Hepatocyte (in vitro differentiated cells): ENCODE data around the gene RNF151. TPM values are rescaled to one million over a fixed set of nuclear protein-coding genes. Genes with fewer than 3 reads are reported as not detected.

Experiments used
- DNase-seq: peaks from one replicate; pipeline ENCODE4 v3.0.0-alpha.2; 2016; ENCODE audit warnings: low spot score
- H2AFZ ChIP-seq: fragments of 200-600 bp; sonication (generic); 2 replicates; pipeline ENCODE4 v1.6.0; 2016; ENCODE audit warnings: antibody characterized with exemption, mild to moderate bottlenecking
- H3K27ac ChIP-seq: fragments of 200-600 bp; sonication (generic); 2 replicates; pipeline ENCODE4 v1.5.1; 2016; ENCODE audit warnings: mild to moderate bottlenecking
- H3K27me3 ChIP-seq: fragments of 200-600 bp; sonication (generic); 2 replicates; pipeline ENCODE4 v1.6.1; 2016
- H3K36me3 ChIP-seq: fragments of 200-600 bp; sonication (generic); replicated peaks from 2 replicates; pipeline ENCODE4 v1.5.1; 2016; ENCODE audit warnings: low read depth; ENCODE audit not compliant: insufficient read depth
- H3K4me1 ChIP-seq: fragments of 200-600 bp; sonication (generic); 2 replicates; pipeline ENCODE4 v1.5.1; 2016; ENCODE audit warnings: mild to moderate bottlenecking, moderate library complexity; ENCODE audit not compliant: insufficient read depth
- H3K4me2 ChIP-seq: fragments of 200-600 bp; sonication (generic); 2 replicates; pipeline ENCODE4 v1.6.0; 2016
- H3K4me3 ChIP-seq: fragments of 200-600 bp; sonication (generic); 2 replicates; pipeline ENCODE4 v1.5.1; 2016; ENCODE audit warnings: mild to moderate bottlenecking
- H3K79me2 ChIP-seq: fragments of 200-600 bp; sonication (generic); 2 replicates; pipeline ENCODE4 v1.6.0; 2017; ENCODE audit warnings: mild to moderate bottlenecking
- H3K9me2 ChIP-seq: fragments of 200-600 bp; sonication (generic); replicated peaks from 2 replicates; pipeline ENCODE4 v1.6.0; 2017; ENCODE audit warnings: mild to moderate bottlenecking; ENCODE audit not compliant: insufficient read depth
- H3K9me3 ChIP-seq: fragments of 200-600 bp; sonication (generic); 2 replicates; pipeline ENCODE4 v1.5.1; 2016; ENCODE audit warnings: low read depth, mild to moderate bottlenecking
- H4K20me1 ChIP-seq: fragments of 200-600 bp; sonication (generic); 2 replicates; pipeline ENCODE4 v1.6.0; 2016; ENCODE audit warnings: mild to moderate bottlenecking; ENCODE audit not compliant: insufficient read depth, poor library complexity, severe bottlenecking
- CTCF ChIP-seq: fragments of 200-600 bp; sonication (generic); IDR thresholded peaks from 2 replicates; pipeline ENCODE4 v1.5.1; 2016; ENCODE audit warnings: antibody characterized with exemption, mild to moderate bottlenecking; ENCODE audit not compliant: poor library complexity
- EZH2 ChIP-seq: fragments of 200-600 bp; sonication (generic); IDR thresholded peaks from 2 replicates; pipeline ENCODE4 v1.6.1; 2016; ENCODE audit warnings: antibody characterized with exemption, mild to moderate bottlenecking, borderline replicate concordance
- EZH2phosphoT487 ChIP-seq: fragments of 200-600 bp; sonication (generic); IDR thresholded peaks from one replicate; pipeline ENCODE4 v1.6.1; 2018; ENCODE audit warnings: antibody characterized with exemption, mild to moderate bottlenecking, low read depth, moderate library complexity; ENCODE audit not compliant: unreplicated experiment, severe bottlenecking
- WGBS: methylation state at CpG from one replicate; pipeline ENCODE4 v1.1.6; 2016; ENCODE audit warnings: low lambda C conversion rate; ENCODE audit errors: missing lambda C conversion rate; 5-methylcytosine and 5-hydroxymethylcytosine counted together
- polyA plus RNA-seq: library from polyadenylated mRNA; unstranded; fragments of >200 nt; fragmentation: Nextera tagmentation; extraction: Ambion mirVana; gene quantifications from 2 replicates; pipeline ENCODE4 v1.2.1, GENCODE V29; 2016
- total RNA-seq: library from RNA; depleted of rRNA; stranded (reverse); fragments of >200 nt; gene quantifications from 2 replicates; pipeline ENCODE4 v1.2.3, GENCODE V29; 2014

Gene RNF151
- total and polyA plus RNA-seq, 2 experiments from 2014 or later, result not detected

GRCh38 chr16:1973461-1974156, 7.0 kb downstream of the RNF151 start:
- no peaks in the 10 kb centered on the region for H3K9me2 ChIP-seq

GRCh38 chr16:1974157-1975070, 7.8 kb downstream of the RNF151 start:
- no peaks in the 10 kb centered on the region for H3K36me3 ChIP-seq
- no peaks in the 10 kb centered on the region for H3K9me3 ChIP-seq
- H3K9me2 ChIP-seq, result no peaks in the 10 kb centered on the region
- H3K4me3 ChIP-seq, result no peak overlapping the region
- WGBS, result 96% methylated on average over 42 of the region's 42 CpGs
- DNase-seq, result no peak
- peaks cover 9% of the 10 kb centered on the region for H3K27me3 ChIP-seq
- H3K27ac ChIP-seq, result no peak overlapping the region
- no peak overlapping the region for H2AFZ ChIP-seq
- peaks cover 26% of the 10 kb centered on the region for H3K79me2 ChIP-seq
- H3K4me2 ChIP-seq, result no peak overlapping the region
- H4K20me1 ChIP-seq, result no peaks in the 10 kb centered on the region
- H3K4me1 ChIP-seq, result peaks cover 13% of the 10 kb centered on the region
- TF ChIP-seq EZH2 (no peak), CTCF (no peak), EZH2phosphoT487 (no peak)

More at GRCh38 chr16:1973461-1974156, 7.0 kb downstream of the RNF151 start:
- no peak for DNase-seq
- H3K27ac ChIP-seq, result no peak overlapping the region
- peaks cover 11% of the 10 kb centered on the region for H3K4me1 ChIP-seq
- no peaks in the 10 kb centered on the region for H3K36me3 ChIP-seq
- peaks cover 26% of the 10 kb centered on the region for H3K79me2 ChIP-seq
- peaks cover 1% of the 10 kb centered on the region for H3K27me3 ChIP-seq
- no peaks in the 10 kb centered on the region for H3K9me3 ChIP-seq
- H2AFZ ChIP-seq, result no peak overlapping the region
- no peak overlapping the region for H3K4me3 ChIP-seq
- no peaks in the 10 kb centered on the region for H4K20me1 ChIP-seq
- peak overlapping the region; percentile 90 for H3K4me2 ChIP-seq
- TF ChIP-seq CTCF (no peak), EZH2 (no peak), EZH2phosphoT487 (no peak)
- WGBS, result 95% methylated on average over 14 of the region's 16 CpGs

- Histone ChIP-seq H3K27me3 (peaks cover 22% of the 10 kb centered on the region), H3K9me2 (no peaks in the 10 kb centered on the region), H3K36me3 (no peaks in the 10 kb centered on the region), H4K20me1 (no peaks in the 10 kb centered on the region), H3K9me3 (no peaks in the 10 kb centered on the region), H3K27ac (no peak overlapping the region), H3K4me2 (no peak overlapping the region), H3K4me3 (no peak overlapping the region), H2AFZ (no peak overlapping the region), H3K79me2 (peaks cover 26% of the 10 kb centered on the region), H3K4me1 (peaks cover 24% of the 10 kb centered on the region)
- TF ChIP-seq EZH2, result no peak
- no peak for TF ChIP-seq CTCF
- TF ChIP-seq EZH2phosphoT487, result no peak
- 97% methylated on average over 33 of the region's 33 CpGs for WGBS
- DNase-seq, result no peak
Observed at GRCh38 chr16:1975432-1976215, 9.0 kb downstream of the RNF151 start.
